Measurements from ENCODE around the gene CDIP1.

Gene CDIP1

GRCh38 chr16:4538350-4539235 lies at the start of gene CDIP1:
CDIP1 (minus strand) TSS chr16:4538773; CDS start chr16:4514130, 24,643 bp downstream.
- TF ChIP-seq CTCF (IDR thresholded peaks at IDR 0.05; ENCODE audit: low read depth, low read length), result no peak
- peak; percentile 95 to 96 for DNase-seq (ENCODE audit: low read depth in 2 of 2)
- peak within 1 kb of the TSS; percentile 58 to 67 for H3K4me3 ChIP-seq (replicated peaks in 1 of 2; ENCODE audit: low read depth in 2 of 2, low read length in 2 of 2)

GRCh38 chr16:4586291-4586690 lies 47.7 kb upstream of the CDIP1 start:
- DNase-seq (ENCODE audit: low read depth in 2 of 2), result no peak
- no peak for TF ChIP-seq CTCF (IDR thresholded peaks at IDR 0.05; ENCODE audit: low read depth, low read length)
- H3K4me3 ChIP-seq (replicated peaks in 1 of 2; ENCODE audit: low read depth in 2 of 2, low read length in 2 of 2), result no peak overlapping the region

GRCh38 chr16:4583906-4584305 lies 45.3 kb upstream of the CDIP1 start:
- DNase-seq (ENCODE audit: low read depth in 2 of 2), result no peak
- no peak for TF ChIP-seq CTCF (IDR thresholded peaks at IDR 0.05; ENCODE audit: low read depth, low read length)
- no peak overlapping the region for H3K4me3 ChIP-seq (replicated peaks in 1 of 2; ENCODE audit: low read depth in 2 of 2, low read length in 2 of 2)

- DNase-seq (ENCODE audit: low read depth in 2 of 2), result peak in 1 of 2 donors; percentile 58
- TF ChIP-seq CTCF (IDR thresholded peaks at IDR 0.05; ENCODE audit: low read depth, low read length), result no peak
- H3K4me3 ChIP-seq (replicated peaks in 1 of 2; ENCODE audit: low read depth in 2 of 2, low read length in 2 of 2), result no peak overlapping the region
Observed at GRCh38 chr16:4580250-4580649, 41.7 kb upstream of the CDIP1 start.

GRCh38 chr16:4578961-4579530 lies 40.5 kb upstream of the CDIP1 start:
- no peak for TF ChIP-seq CTCF (IDR thresholded peaks at IDR 0.05; ENCODE audit: low read depth, low read length)
- DNase-seq (ENCODE audit: low read depth in 2 of 2), result no peak
- no peak overlapping the region for H3K4me3 ChIP-seq (replicated peaks in 1 of 2; ENCODE audit: low read depth in 2 of 2, low read length in 2 of 2)

GRCh38 chr16:4576008-4576407 lies 37.4 kb upstream of the CDIP1 start:
- no peak overlapping the region for H3K4me3 ChIP-seq (replicated peaks in 1 of 2; ENCODE audit: low read depth in 2 of 2, low read length in 2 of 2)
- no peak for DNase-seq (ENCODE audit: low read depth in 2 of 2)
- TF ChIP-seq CTCF (IDR thresholded peaks at IDR 0.05; ENCODE audit: low read depth, low read length), result no peak
